Esophagus squamous epithelium (tissue), 4 donors: ENCODE data around the gene TMEM132D.

Experiments used
- CTCF ChIP-seq, 6 experiments: fragments of 450-650 bp in 4 of 6; fragments of 200-600 bp in 2 of 6; sonication (generic) in 2 of 6; IDR thresholded peaks; one replicate each; pipeline ENCODE4 v1.5.1; 2016 to 2019; ENCODE audit warnings: antibody characterized with exemption in 6 of 6, mild to moderate bottlenecking in 4 of 6, moderate library complexity in 4 of 6
- POLR2A ChIP-seq, 4 donors: fragments of 450-650 bp; IDR thresholded peaks; one replicate each; pipeline ENCODE4 v1.6.1; 2017; ENCODE audit warnings: antibody characterized with exemption in 4 of 4, mild to moderate bottlenecking in 4 of 4, moderate library complexity in 3 of 4

DNA sequence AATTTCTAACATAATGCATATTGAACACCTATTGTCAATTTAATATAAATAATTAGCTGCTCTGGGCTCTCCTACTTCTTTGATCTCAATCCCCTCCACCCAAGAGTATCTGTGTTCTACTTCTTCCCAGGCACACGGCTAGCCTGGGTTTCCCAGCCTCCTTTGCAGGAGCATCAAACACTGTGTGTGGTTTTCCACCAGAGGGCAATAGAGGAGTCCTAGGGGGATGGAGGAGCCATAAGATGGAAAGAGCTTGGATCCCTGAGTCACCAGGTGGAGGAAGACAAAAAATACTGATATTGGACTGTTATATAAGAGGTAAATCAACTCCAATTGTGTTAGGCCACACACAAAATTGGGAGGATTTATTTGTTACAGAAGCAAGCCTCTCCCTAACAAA is 716.9 kb downstream of the TMEM132D start:
- TF ChIP-seq CTCF (IDR thresholded peaks at IDR 0.05), result no peak
- no peak for TF ChIP-seq POLR2A (IDR thresholded peaks at IDR 0.05)
